ENCODE measurements around the gene TNRC6B.

GRCh38 chr22:40198733-40199132 lies 21.0 kb downstream of the TNRC6B start:
- TF ChIP-seq EZH2 (IDR thresholded peaks at IDR 0.05; ENCODE audit: borderline replicate concordance, low read depth, low read length, poor library complexity, severe bottlenecking) = no peak
- TF ChIP-seq, protein P1, sequence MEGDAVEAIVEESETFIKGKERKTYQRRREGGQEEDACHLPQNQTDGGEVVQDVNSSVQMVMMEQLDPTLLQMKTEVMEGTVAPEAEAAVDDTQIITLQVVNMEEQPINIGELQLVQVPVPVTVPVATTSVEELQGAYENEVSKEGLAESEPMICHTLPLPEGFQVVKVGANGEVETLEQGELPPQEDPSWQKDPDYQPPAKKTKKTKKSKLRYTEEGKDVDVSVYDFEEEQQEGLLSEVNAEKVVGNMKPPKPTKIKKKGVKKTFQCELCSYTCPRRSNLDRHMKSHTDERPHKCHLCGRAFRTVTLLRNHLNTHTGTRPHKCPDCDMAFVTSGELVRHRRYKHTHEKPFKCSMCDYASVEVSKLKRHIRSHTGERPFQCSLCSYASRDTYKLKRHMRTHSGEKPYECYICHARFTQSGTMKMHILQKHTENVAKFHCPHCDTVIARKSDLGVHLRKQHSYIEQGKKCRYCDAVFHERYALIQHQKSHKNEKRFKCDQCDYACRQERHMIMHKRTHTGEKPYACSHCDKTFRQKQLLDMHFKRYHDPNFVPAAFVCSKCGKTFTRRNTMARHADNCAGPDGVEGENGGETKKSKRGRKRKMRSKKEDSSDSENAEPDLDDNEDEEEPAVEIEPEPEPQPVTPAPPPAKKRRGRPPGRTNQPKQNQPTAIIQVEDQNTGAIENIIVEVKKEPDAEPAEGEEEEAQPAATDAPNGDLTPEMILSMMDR (conservative IDR thresholded peaks at IDR 0.05; ENCODE audit: low read depth, low read length) = no peak
